HG03442 (cell line): ENCODE results near the gene ADCY2.

Experiments used
- ATAC-seq: cut with Tn5 transposase; IDR thresholded peaks from one replicate; pipeline ENCODE4 v1.9.1; 2021; ENCODE audit warnings: mild to moderate bottlenecking, moderate library complexity; ENCODE audit not compliant: unreplicated experiment

The ADCY2 gene

DNA sequence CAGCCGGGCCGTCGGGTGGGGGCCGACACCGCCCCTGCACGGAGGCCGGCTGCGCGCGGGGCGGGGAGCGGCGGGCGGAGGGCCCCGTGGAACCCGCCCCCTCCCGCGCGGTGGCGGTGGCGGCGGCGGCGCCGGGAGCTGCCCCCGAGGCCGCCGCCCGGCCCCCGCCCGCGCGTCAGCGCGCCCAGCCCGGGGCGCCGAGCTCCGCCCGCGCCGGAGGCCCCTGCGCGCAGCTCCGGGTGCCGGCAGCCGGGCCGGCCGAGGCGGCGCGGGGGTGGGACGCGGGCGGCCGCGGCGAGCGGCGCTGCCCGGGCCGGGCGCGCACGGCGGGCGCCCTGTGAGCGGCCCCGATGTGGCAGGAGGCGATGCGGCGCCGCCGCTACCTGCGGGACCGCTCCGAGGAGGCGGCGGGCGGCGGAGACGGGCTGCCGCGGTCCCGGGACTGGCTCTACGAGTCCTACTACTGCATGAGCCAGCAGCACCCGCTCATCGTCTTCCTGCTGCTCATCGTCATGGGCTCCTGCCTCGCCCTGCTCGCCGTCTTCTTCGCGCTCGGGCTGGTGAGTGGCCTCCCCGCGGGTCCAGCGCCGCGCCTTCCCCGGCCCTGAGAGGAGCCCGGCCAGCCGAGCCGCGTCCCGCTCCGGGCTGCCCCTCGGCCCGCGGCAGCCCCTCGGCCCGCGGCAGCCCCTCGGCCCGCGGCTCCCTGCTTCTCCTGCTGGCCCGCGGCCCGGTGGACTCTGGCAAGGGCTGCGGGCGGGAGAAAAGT, at the start of gene ADCY2:
TSS of gene ADCY2 (plus strand) at position 192 of the 766 bp plus-strand sequence. CDS start at position 351, 159 bp downstream.
- no peak for ATAC-seq

DNA sequence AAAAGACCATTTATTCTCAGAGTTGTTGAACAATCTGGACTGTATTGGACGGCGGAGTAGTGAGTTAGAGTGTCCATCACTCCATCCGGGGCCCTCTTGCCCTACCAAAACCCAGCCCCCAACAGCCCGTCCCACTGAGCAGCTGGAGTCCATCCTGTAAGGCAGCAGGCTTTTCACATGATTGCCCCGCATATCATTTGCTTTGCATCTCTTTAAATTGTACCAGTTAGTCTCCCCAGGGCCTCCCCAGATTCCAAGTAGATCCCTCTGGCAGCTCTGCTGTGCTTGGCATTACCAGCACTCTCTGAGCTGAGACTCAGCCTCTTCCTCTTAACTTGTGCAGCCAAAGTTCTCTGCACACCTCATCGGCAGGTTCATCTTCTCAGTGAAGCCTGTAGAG, 48.6 kb upstream of the ADCY2 start:
- ATAC-seq = no peak

DNA sequence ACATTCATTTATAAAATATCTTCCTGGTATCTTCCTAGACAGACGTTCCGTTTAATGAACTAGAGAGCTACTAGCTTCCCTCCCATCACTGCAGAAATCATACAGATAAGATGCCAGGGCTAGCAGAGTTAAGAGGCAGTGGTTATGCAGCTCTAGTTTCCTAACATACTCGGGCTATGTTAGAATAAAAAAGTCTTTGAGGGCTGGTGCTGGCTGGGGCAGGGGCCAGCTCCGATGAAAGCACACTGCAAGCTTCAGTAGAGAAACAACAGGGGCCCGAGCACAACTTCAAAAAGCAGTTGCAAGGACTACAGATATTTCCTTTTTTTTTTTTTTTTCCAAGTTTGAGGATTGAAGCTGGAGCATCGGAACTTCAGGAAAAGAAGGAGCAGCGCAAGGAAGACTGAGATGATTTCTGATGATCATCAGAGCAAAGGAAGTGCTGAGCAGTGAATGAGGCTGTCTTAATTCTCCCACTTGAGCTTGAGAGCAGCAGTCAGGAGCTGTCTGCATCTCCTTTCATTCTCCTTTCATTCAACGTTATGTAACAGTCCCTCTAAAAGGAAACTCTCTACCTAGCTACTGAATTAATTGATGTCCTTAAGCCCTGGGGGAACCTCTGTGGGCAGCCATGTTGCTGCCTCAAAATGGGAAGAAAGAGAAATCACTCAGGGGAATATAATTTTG, 47.6 kb upstream of the ADCY2 start:
- no peak for ATAC-seq

DNA sequence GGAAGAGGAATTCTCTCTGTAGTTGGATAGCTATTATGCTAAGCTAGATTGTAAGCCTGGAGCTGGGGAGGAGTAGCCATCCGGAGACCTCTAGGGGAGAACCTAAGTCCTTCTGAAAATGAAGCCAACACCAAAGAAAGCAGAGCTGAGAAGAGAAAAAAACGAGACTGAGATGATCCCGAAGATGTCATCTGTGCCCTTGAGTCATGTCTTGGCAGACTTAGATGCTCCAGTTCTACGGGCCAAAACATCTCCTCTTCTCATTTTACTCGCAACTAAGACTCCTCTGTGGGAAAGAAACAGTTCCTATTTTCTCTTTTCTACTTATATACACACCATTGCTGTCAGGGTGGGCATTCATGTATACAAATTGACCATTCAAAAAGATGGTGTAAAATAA, 34.3 kb upstream of the ADCY2 start:
- ATAC-seq = no peak

DNA sequence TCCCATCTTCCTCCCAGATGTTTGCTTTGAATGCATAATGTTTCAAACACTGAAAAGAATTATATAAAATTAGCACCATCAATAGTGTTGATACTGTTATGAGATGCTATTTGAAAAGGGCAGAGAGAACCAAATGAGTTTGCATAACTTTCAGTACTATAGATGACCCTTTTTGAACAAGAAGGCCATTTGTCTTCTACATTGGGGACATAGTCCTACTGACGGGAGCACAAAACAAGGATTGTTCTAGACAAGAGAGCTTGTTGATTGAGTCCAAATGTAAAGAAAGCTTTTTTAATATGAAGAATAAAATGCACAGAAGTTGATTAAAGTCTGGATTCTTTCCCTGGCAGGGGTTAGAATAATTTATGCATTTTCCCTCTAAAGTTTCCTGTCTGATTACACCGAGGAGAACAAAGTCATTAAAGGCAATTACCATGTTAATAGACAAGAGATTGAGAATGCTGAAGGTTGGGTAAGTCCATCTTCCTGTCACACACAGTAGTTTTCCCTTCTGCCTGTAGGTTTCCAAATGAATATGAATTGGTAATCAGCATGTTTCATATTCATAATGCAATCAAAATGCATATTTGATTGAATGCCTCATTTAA, 32.8 kb upstream of the ADCY2 start:
- no peak for ATAC-seq

DNA sequence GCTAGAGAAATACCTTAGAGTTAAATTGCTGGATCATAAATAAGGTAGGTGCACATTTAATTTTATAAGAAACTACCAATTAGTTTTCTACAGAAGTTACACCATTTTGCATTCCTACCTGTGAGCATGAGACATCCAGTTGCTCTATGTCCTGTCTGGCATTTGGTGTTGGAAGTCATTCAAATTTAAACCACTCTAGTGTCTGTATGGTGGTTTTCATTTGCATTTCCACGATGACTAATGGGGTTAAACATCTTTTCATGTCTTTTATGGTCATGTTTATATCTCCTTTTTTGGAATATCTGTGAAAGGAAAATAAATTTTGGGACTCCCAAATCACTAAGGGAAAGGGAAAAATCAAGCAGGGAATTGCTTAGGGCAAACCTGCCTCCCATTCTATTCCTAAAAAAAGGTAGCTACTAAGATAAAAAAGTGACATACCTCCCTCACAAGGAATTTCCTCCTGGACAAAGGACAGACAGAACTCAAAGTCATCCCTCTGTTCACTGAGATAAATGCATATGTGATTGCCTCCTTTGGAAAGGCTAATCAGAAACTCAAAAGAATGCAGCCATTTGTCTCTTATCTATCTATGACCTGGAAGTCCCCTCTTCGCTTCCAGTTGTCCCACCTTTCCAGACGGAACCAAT, 31.6 kb upstream of the ADCY2 start:
- ATAC-seq = no peak

DNA sequence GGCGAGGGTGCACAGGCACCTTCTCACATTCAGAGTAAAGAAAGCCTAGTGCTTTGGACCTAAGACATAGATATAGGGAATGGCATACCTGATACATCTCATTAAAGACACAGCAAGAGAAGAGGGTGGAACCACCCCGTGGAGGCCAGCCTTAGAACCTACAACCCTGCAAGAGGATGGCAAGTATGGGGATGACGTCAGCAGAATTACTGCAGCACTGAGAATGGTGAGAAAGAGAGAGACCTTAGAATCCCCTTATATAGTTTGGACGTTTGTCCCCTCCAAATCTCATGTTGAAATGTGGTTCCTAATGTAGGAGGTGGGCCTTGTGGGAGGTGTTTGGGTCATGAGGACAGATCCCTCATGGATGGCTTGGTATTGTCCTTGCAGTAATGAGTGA, 28.2 kb upstream of the ADCY2 start:
- ATAC-seq = no peak

DNA sequence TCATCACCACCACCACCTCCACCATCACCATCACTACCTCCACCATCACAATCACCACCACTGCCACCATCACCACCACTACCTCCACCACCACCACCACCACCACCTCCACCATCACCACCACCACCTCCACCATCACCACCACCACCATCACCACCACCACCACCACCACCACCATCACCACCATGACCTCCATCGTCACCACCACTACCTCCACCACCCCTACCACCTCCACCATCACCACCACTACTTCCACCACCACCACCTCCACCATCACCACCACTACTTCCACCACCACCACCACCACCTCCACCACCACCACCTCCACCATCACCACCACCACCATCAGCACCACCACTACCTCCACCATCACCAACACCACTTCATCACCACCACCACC, 23.5 kb upstream of the ADCY2 start:
- ATAC-seq = no peak

DNA sequence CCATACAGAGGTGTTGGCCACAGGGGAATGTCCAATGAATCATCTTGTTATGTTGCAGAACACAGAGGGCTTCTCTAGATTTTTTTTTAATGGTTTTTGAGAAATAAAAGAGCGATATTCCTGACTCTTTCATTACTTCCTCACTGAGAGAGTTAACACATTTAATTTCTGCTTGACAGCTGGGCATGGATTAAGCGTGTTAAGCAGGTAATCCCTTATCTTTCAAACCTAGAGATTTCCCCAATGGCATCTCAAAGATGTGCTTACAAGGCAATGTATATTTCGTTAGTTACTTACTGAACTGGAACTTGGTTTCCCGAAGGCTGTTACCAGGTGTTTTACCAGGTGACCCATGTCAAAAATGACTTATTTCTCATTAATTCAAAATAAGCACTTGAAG, 21.8 kb upstream of the ADCY2 start:
- no peak for ATAC-seq

DNA sequence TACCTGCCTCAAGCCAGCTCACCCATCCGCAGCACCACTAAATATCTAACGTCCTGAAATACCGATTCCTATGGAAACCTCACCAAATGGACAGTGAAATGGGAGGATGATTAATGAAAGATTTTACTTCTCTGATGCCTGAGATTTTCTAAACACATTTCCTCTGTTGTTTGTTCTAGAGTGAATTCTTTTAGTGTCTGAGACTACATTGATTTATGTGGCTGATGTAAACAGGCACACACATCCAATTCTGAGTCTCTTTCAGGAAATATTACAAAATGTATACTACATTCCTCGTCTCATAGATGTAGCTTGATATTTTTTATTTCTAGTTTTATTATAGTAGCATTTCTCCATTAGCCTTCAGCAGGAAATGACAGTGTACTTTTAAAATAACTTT, 20.5 kb upstream of the ADCY2 start:
- no peak for ATAC-seq

DNA sequence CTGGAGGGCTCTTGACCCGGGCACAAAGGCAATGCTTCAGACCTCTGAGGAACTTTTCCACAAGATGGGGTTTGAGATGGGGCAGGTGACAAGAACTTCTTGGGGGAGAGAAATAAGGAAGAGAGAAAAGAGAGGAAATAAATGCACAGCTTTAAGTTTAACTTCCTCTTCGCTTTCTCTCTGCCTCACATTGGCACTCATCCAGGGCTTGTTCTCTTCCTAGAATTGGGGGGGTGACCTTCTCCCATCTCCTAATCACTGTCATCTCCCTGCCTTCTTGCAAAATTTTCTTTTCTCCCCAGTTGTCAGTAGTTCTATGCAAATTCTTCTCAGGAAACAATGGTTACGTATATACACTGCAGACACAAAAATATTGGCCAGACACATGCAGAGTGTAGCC, 19.1 kb upstream of the ADCY2 start:
- no peak for ATAC-seq

DNA sequence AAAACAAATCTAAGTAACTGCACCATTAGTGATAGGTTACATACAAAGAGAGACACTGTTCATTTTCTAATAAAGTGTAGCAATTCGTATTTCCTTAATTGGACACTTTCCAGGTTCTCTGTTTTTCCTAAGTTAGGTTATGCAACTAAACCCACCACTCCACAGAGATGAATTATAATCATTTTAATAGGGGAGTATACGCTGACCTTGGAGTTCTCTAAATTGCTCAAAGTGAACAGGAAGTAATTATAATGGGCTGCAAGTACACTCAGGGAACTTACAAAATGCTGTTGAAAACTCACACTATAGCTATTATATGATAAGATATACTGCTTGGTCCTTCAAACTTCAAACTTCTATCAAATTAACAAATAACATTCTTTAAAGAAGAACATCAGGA, 18.2 kb upstream of the ADCY2 start:
- no peak for ATAC-seq

DNA sequence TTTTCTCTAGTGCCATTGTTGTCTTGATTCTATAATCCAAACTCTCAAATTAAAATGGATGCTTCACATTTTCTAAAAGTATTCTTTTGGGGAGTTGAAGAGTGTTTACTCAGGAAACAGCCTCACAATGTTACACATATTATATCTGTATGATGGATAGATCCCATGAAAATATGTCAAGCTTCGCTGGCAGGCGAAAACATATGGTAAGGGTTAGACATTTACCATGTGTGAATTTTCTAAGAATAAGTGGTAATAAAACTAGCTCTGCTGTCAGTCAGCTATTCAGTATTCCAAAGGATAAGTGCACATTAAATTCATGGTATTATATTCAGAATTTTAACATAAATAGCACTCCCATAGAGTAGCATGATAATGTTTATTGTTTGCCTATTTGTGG, 13.3 kb upstream of the ADCY2 start:
- no peak for ATAC-seq

DNA sequence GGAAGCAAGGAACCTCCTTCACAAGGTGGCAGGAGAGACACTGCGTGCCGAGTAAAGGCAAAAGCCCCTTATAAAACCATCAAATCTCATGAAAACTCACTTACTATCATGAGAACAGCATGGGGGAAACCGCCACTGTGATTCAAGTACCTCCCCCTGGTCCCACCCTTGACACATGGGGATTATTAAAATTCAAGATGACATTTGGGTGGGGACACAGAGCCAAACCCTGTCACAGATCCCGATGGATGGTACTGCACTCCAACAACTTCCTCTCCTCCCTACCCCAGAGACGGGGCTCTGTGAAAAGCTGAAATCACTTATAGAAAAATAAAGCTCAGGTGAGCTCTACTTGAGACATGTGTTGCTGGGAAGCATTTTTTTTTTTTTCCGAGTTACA, 10.3 kb upstream of the ADCY2 start:
- no peak for ATAC-seq

DNA sequence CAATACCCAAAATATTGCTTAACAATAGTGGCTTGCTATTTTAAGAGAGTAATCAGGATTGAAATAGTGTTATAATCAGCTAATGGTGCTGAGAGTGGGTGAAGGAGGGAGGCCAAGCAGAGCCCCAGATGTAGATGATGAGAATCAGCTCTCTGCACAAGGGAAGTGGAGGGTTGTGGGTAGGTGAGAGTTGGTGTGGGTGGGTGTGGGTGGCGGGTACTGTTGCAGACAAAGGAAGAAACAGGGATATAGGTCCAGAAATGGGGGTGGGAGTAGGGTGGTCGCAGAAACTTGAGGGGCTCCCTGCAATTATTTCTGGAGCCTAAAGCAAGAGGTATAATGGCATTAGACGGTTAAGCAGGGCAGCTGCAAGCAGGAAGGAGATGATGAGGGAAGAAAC, 7.4 kb upstream of the ADCY2 start:
- no peak for ATAC-seq

DNA sequence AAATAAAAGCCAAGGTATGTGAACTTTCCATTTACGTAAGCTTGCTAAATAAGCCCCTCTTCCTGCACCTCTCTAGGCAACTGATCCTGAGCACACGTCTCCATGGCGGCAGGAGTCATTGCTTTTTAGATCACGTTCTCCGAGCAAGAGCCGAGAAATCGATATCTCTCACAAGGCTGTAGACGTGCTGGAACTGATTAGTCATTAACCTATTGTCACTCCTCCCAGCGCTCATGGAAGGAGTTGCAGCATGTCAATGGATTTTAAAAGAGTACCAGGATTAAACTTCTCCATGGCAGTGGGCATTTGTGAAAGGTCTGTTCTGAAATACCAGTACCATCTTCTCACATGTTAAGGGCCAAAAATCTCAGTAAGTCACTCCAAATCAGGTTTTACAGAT, 4.7 kb upstream of the ADCY2 start:
- no peak for ATAC-seq

DNA sequence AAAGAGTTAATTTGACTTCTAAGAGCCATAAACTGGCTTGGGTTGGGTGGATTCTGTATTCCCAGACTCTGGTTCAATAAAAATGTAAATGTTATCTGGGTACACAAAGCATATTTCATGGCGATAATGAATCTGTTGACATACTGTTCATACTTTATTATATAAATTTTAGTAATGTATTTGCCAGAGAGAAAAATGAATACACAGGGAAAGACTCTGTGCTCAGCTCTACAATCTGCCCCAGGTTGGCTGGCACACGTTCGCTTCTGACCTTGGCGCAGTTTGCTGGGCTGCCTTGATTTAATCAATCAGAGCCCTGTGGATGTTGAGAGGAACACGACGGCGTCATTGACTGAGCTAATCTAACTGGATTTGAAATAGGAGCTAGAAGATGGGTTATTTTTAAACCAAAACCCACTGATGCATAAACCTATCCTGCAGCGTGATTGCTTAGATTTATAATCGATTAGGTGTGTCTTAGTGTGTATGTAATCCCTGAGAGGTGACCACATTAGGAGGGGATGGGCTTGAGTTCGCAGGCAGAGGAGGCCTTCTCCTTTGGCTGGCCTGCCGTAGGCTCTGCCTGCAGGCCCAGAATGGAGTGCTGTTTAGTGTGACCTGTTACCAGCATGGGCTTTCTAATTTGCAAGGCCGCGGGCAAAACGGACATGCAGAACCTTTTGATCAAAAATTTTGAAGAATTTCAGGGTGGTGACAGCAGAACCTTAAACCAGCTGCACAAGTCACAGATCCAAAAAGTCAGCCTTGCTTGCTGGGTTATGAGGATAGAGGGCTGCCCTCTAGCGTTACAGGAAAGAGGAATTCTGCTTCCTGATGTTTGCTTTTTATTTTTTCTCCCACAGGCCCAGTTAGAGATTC, 3.9 kb upstream of the ADCY2 start:
- no peak for ATAC-seq

DNA sequence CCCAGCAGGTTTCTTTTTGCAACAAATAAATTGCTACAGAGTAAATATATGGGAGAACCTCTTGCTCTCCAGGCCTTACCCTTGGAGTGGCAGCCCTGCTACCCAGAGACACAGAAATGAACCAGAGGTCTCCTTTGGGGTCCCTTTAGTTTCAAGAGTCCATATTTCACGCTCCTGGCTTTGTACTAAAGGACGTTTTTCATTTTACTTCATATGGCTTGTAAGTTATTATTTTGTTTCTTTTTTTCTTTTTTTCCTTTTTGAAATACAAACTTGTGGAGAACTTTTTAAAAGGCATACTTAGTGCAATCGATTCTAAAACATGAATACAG, 3.3 kb upstream of the ADCY2 start:
- no peak for ATAC-seq

DNA sequence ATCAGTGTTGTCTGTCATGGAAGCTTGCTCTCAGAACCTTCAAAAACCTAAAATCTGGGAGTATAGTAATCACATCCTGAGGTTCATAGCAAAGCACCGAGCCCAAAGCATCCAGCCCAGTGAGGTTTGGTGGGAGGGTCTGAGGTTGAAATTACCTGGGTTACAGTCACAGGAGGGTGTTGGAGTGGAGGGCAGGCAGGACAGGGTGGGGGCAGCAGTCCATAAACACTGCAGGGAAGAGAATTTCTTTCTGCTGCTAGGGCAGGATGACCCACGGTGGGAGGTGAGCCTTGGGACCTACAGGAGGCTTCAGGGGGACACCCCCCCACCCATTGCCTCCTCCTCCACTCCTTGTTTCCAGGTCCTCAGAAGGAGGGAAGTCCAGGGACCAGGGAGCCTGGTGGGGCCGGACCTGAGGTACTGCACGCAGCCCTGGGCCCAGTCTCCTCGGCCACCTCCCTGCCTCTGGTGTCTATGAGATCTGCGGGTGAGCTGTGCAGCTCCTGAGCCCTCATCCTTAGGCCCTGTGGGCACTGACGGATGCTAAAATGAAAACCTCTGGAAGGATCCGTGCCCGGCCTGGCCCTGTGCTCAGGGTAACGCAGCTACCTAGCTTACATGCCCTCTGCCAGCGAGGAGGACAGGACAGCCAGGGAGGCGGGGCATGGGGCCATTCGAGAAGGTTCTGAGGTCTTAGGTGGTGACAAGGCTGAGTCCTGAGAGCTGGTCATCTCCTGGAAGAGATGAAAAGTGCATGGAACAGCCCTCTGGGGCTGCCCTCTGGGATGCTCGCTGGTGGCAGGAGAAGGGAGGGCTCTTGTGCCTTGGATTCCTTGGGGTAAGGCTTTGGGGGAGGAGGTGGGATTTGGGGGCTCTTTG, 1.8 kb upstream of the ADCY2 start:
- ATAC-seq = no peak

DNA sequence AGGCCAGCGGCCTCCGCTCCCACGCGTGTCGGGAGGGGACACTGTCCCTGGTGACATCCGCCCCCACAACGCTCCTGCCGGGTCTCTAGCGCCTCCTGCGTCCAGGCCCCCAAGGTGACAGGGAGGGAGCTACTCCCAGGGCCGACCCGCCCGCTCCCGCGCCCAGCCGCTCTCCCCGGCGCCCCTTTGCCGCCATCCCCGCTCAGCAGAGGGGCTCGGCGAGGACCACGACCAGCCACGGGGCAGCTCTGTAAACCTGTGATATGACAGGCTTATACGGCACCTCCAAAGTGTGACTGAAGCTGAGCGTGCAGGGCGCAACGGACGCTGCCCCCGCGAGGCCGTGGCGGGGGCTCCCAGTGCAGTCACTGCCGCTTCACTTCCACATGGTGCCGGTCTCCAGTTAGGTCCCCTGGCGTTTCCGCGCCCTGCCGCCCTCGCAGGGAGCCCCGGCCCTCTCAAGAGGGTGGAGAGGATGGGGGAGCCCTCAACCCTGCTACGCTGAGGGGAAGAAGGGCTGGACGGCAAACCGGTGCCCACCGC, 978 bp upstream of the ADCY2 start:
- no peak for ATAC-seq
